Esophagus squamous epithelium (tissue), 5 donors: ENCODE data around the gene MAP3K21. TPM values are rescaled to one million over a fixed set of nuclear protein-coding genes. Genes with fewer than 3 reads are reported as not detected.

ENCODE experiments used
- DNase-seq: peaks from one replicate; lab custom pipeline; 2025; lab: John Stamatoyannopoulos, UW
- H3K27ac ChIP-seq, 4 donors: fragments of 200-600 bp; sonication (generic); one replicate each; pipeline ENCODE4 v1.5.1; 2016 to 2019; ENCODE audit warnings: mild to moderate bottlenecking in 1 of 4
- H3K27me3 ChIP-seq, 4 donors: fragments of 200-600 bp; sonication (generic); 1 replicate in 3 of 4; 2 replicates in 1 of 4; pipeline versions ENCODE4 v1.5.1 to v1.6.0; 2017 to 2021; ENCODE audit warnings: antibody characterized with exemption in 1 of 4
- H3K36me3 ChIP-seq, 3 donors: fragments of 200-600 bp; sonication (generic); one replicate each; pipeline ENCODE4 v1.5.1; 2016 to 2019
- H3K4me1 ChIP-seq, 3 donors: fragments of 200-600 bp; sonication (generic); one replicate each; pipeline ENCODE4 v1.5.1; 2017 to 2019
- H3K4me3 ChIP-seq, 4 donors: fragments of 200-600 bp; sonication (generic); 1 replicate in 3 of 4; 2 replicates in 1 of 4; pipeline ENCODE4 v1.5.1; 2016 to 2019; ENCODE audit warnings: mild to moderate bottlenecking in 2 of 4, moderate library complexity in 1 of 4
- H3K9me3 ChIP-seq, 3 donors: fragments of 200-600 bp; sonication (generic); one replicate each; pipeline ENCODE4 v1.5.1; 2016 to 2019
- POLR2A ChIP-seq, 4 donors: fragments of 450-650 bp; IDR thresholded peaks; one replicate each; pipeline ENCODE4 v1.6.1; 2017; ENCODE audit warnings: antibody characterized with exemption in 4 of 4, mild to moderate bottlenecking in 4 of 4, moderate library complexity in 3 of 4
- WGBS, 2 donors: methylation state at CpG; one replicate each; pipeline ENCODE4 v1.1.5; 2018; 5-methylcytosine and 5-hydroxymethylcytosine counted together
- intact Hi-C: fragments of 100-400 bp; cut with DNase I; formaldehyde crosslinking; loops from one replicate; pipeline ENCODE4 v1.15.0; 2022
- total RNA-seq, 4 donors: library from RNA; depleted of rRNA; stranded (reverse); fragments of >200 nt; gene quantifications; one replicate each; pipeline ENCODE4 v1.1.0, GENCODE V29; 2016
- TF ChIP-seq, protein P1 (sequence below), 6 experiments: fragments of 450-650 bp in 4 of 6; fragments of 200-600 bp in 2 of 6; sonication (generic) in 2 of 6; IDR thresholded peaks; one replicate each; pipeline ENCODE4 v1.5.1; 2016 to 2019; ENCODE audit warnings: antibody characterized with exemption in 6 of 6, mild to moderate bottlenecking in 4 of 6, moderate library complexity in 4 of 6
- donor health status: DM: yes; HTN: yes; CAD: no.

MAP3K21 gene
- 1 to 10 TPM; 2.4 to 8.4 (median 4.8) TPM for total RNA-seq

DNA sequence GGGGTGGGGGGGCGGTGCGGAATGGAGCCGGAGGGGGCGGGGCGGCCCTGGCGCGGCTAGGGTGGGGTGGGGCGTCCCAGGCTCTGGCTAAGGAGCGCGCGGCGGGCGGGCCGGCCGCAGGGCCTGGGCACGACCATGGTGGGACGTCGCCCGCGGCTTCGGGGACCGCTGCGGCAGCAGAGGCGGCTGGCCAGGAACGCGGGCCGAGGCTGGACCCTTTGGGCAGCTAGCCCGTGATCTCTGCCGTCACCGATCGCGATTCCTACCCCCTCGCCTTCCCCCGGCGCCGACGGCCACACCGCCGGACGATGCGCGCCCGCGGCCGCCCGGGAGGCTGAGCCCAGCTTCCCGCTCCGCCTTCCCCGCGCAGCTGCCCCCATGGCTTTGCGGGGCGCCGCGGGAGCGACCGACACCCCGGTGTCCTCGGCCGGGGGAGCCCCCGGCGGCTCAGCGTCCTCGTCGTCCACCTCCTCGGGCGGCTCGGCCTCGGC, at the start of gene MAP3K21:
MAP3K21 (plus strand) TSS at position 74 of the 491 bp plus-strand sequence; CDS start at position 379, 305 bp downstream.
- Histone ChIP-seq H3K36me3 (no peaks in the 10 kb centered on the region), H3K27ac (peak within 1 kb of the TSS; percentile 60 to 80 (median 68)), H3K4me1 (peaks cover 6 to 38% (median 16%) of the 10 kb centered on the region in 3 donors), H3K9me3 (no peaks in the 10 kb centered on the region), H3K27me3 (peaks cover 0 to 27% (median 0%) of the 10 kb centered on the region in 4 donors), H3K4me3 (peak within 1 kb of the TSS; percentile 61 to 85 (median 72))
- TF ChIP-seq, protein P1, sequence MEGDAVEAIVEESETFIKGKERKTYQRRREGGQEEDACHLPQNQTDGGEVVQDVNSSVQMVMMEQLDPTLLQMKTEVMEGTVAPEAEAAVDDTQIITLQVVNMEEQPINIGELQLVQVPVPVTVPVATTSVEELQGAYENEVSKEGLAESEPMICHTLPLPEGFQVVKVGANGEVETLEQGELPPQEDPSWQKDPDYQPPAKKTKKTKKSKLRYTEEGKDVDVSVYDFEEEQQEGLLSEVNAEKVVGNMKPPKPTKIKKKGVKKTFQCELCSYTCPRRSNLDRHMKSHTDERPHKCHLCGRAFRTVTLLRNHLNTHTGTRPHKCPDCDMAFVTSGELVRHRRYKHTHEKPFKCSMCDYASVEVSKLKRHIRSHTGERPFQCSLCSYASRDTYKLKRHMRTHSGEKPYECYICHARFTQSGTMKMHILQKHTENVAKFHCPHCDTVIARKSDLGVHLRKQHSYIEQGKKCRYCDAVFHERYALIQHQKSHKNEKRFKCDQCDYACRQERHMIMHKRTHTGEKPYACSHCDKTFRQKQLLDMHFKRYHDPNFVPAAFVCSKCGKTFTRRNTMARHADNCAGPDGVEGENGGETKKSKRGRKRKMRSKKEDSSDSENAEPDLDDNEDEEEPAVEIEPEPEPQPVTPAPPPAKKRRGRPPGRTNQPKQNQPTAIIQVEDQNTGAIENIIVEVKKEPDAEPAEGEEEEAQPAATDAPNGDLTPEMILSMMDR (IDR thresholded peaks at IDR 0.05): no peak
- TF ChIP-seq POLR2A (IDR thresholded peaks at IDR 0.05): peak in 1 of 4 donors; percentile 71
- intact Hi-C loops: no loop called here
- no peak for DNase-seq
- no CpG with 5 or more reads among the region's 68 CpGs for WGBS, 2 donors

GRCh38 chr1:233278631-233279030, 48.9 kb upstream of the MAP3K21 start:
- Histone ChIP-seq H3K4me1 (no peaks in the 10 kb centered on the region), H3K9me3 (no peaks in the 10 kb centered on the region), H3K36me3 (no peaks in the 10 kb centered on the region), H3K4me3 (no peak overlapping the region), H3K27me3 (no peaks in the 10 kb centered on the region), H3K27ac (no peak overlapping the region)
- intact Hi-C loops: no loop called here
- WGBS, 2 donors: 100% methylated on average over 1 of the region's 1 CpG; no CpG with 5 or more reads in 1 of the 2 donors
- TF ChIP-seq, protein P1 (IDR thresholded peaks at IDR 0.05): no peak
- TF ChIP-seq POLR2A (IDR thresholded peaks at IDR 0.05): no peak
- DNase-seq: no peak

DNA sequence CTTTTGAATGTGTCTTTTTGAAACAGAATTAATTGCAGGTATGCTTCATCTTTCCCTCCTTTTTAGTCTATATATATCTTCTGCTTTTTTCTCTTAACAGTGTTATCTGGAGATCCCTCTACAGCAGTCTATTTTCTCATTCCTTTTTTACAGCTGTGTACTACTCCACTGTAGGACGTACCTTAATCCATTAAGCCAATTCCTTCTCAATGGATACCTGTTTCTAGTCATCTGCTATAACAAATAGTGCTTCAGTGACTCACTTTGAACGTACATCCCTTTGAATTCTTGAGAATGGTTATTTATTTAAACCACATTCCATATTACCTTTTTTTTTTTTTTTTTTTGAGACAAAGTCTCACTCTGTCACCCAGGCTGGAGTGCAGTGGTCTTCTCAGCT, 47.6 kb upstream of the MAP3K21 start:
- H3K27me3 ChIP-seq: no peaks in the 10 kb centered on the region
- H3K36me3 ChIP-seq: no peaks in the 10 kb centered on the region
- intact Hi-C loops: no loop called here
- WGBS, 2 donors: 73 to 90% methylated on average over 2 of the region's 2 CpGs
- no peaks in the 10 kb centered on the region for H3K4me1 ChIP-seq
- no peak overlapping the region for H3K27ac ChIP-seq
- no peak for DNase-seq
- no peaks in the 10 kb centered on the region for H3K9me3 ChIP-seq
- no peak overlapping the region for H3K4me3 ChIP-seq
- no peak for TF ChIP-seq POLR2A (IDR thresholded peaks at IDR 0.05)
- TF ChIP-seq, protein P1 (IDR thresholded peaks at IDR 0.05): no peak

- H3K4me1 ChIP-seq: no peaks in the 10 kb centered on the region
- no peaks in the 10 kb centered on the region for H3K36me3 ChIP-seq
- no peaks in the 10 kb centered on the region for H3K27me3 ChIP-seq
- intact Hi-C loops: no loop called here
- no peak for DNase-seq
- H3K27ac ChIP-seq: no peak overlapping the region
- H3K4me3 ChIP-seq: no peak overlapping the region
- 73 to 79% methylated on average over 8 of the region's 8 CpGs for WGBS, 2 donors
- TF ChIP-seq POLR2A (IDR thresholded peaks at IDR 0.05): no peak
- TF ChIP-seq, protein P1 (IDR thresholded peaks at IDR 0.05): no peak
- no peaks in the 10 kb centered on the region for H3K9me3 ChIP-seq
These were observed 45.6 kb upstream of the MAP3K21 start for GRCh38 chr1:233281711-233282581.

GRCh38 chr1:233282582-233282886, 45.0 kb upstream of the MAP3K21 start:
- intact Hi-C loops: no loop called here
- Histone ChIP-seq H3K36me3 (peaks cover 0 to 3% (median 0%) of the 10 kb centered on the region in 3 donors), H3K27me3 (no peaks in the 10 kb centered on the region), H3K27ac (no peak overlapping the region), H3K9me3 (no peaks in the 10 kb centered on the region), H3K4me3 (no peak overlapping the region), H3K4me1 (no peaks in the 10 kb centered on the region)
- TF ChIP-seq, protein P1 (IDR thresholded peaks at IDR 0.05): no peak
- no peak for TF ChIP-seq POLR2A (IDR thresholded peaks at IDR 0.05)
- no peak for DNase-seq
- 85 to 91% methylated on average over 3 of the region's 3 CpGs for WGBS, 2 donors
